GM19043 (cell line): ENCODE results near the gene ASB7.

Experiments used
- ATAC-seq: cut with Tn5 transposase; IDR thresholded peaks from one replicate; pipeline ENCODE4 v1.9.1; 2021; ENCODE audit warnings: low read depth; ENCODE audit not compliant: unreplicated experiment

ASB7 gene

DNA sequence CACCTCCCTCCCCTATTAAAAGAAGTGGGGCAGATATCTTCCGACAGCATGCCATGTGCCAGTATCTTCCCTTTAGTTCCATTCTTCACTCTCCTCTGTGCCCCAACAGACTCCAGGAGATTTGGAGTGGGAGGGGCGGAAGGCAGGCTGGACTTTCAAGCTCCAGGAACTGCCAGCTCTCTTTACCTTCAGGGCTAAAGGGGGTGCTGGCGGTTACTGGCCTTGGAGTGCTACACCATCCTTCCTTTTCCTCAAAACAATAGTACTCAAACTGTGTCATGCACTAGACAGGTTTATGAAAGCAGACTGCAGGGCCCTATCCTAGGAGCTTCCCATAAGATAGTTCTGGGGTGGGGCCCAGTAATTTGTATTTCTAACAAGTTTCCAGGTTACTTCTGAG, 6.4 kb upstream of the ASB7 start:
- no peak for ATAC-seq

DNA sequence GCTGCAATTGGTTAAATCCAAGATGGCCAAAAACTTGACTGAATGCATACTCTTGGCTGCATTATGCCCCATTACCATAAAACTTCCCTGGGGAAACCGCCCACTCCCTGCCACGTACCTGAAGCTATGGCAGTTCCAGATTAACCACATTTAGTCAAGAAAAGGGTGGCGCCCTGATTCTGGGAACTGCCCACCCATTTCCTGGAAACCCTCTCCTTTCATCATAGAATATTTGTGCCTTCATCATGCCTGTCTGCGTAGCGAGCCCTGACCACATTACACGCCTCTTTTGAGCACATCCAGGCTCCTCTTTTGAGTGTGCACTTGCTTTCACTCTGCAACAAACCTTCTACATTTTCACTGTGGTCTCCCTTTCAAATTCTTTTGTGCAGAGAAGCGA, 5.6 kb upstream of the ASB7 start:
- ATAC-seq, result peak; percentile 78

DNA sequence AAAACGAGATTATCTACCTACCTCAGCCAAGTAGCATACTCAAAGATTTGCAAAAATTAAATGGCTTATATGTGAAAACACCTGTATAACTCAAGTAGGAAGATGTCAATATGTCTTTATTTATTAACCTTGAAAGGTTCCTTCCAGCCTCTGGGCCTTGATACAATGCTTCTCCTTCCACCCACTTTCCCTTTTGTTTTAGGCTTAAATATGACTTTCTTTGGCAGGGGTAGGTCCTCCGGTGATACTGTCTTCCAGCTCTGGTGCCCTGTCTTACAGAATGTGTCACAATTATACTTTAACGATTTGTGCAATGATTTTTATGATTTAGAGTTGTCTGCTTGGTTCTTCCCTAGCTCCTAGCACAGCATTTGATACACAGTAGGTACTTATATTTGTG, 4.5 kb upstream of the ASB7 start:
- no peak for ATAC-seq

DNA sequence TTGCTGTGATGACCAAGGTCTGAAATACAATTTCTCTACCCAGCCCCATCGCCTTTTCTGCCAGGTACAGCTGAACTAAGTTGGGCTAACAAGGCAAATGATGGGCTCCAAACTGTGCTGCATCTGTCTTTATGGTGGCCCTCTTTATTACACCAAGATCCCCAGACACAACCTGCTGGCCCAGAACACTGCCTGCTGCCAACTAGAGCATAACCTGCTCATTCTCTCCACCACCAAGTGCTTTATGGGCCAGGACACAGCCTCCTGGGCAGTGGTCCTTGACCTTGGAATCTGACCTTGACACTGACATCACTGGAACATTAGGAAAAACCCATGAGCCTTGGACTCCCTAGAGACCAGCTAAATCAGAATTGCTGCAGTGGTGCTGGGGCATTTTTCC, 3.7 kb upstream of the ASB7 start:
- ATAC-seq, result no peak

DNA sequence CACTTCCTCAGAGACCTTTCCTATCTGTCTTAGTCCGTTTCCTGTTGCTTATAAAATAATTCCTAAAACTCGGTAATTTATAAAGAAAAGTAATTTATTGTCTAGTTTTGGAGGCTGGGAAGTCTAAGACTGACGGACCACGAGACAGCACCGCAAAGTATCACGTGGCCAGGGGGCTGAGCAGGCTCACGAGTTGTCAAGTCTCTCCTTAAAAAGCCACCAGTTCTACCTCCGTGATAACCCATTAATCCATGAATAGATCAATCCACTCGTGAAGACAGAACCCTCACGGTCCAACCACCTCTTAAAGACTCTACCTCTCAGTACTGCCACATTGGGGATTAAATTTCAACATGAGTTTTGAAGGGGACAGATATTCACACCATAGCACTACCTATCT, 1.2 kb upstream of the ASB7 start:
- no peak for ATAC-seq

DNA sequence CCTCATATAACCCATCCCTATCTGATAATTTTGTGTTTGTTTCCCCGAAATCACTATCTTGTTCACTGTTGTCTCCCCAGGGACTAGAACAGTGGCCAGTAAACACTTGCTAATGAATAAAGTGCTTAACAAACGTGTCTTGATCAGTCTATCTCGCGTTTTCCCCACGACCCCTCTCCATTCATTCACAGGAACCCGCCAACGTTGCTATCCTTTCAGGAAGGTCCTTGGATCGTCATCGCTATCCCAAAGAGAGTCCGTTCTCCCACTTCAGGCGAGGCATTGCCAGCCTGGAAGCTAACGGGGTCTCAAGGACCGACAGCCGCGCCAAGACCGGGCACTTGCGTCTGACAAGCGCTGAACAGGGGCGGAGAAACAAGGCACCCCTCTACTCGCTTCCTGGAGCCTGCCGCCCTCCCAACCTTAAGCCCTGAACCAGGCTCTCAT, 749 bp upstream of the ASB7 start:
- ATAC-seq, result peak; percentile 8

DNA sequence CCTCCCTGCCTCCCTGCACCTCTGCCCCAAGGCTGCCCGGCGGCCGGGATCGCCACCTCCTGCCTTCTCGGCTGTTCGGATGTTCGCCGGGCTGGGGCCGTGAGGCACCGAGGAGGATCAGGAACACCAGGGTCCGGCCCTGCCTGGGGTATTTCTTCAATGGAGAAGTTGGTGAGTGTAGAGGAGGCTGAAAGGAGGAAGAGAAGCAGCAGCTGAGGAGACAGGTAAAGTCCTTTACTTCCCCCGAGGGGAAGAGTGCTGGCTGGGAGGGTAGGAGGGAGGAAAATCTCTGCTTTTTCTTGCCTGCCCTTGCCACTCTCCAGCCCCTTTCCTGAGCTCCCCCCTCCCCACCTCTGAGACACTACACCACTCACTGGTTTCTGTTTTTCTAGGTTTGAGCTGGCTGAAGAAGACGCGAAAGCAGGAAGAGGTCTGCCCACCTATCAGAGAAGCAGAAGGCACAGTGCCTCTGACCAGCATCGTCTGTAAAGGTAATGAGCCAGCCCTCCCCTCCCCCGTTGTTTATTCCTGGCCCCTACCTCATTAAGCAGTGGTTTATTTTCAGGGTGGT, 519 bp downstream of the ASB7 start:
- ATAC-seq, result peak; percentile 37

DNA sequence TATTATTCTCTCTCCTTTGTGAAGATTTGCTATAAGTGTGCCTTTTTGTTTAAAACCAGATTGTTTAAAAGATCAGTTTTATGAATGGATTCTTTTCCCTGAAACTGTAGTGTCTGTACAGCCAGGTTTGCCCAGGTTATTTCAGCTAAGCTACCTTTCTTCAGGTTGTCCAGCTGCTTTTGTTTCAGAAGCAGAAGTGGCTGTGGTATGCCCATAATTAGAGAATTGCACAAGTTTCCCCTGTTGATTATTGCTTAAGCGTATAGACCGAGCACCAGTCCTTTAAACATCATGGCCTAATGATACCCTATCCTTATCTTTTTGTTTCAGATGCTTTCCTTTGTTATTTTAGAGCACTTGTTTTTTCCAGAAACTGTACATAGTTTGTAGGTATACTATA, 10.2 kb downstream of the ASB7 start:
- no peak for ATAC-seq

DNA sequence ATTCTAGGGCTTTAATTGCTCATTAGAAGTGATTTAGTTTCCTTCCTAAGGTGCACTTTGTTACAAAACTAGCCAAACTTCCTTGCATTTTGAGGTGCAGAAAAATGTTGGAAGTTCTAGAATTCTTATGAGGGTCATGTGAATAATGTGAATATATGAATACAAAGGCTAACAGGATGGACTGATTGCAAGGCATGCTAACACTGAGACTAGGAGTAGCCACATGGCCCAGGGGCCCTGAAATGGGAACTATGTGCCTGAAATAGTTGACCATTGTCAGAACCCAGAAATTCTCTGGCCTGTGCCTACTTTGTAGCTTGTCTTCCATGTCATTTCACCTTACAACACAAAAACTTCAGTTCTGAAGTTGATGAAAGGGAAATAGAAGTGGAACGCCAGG, 10.8 kb downstream of the ASB7 start:
- ATAC-seq, result no peak

DNA sequence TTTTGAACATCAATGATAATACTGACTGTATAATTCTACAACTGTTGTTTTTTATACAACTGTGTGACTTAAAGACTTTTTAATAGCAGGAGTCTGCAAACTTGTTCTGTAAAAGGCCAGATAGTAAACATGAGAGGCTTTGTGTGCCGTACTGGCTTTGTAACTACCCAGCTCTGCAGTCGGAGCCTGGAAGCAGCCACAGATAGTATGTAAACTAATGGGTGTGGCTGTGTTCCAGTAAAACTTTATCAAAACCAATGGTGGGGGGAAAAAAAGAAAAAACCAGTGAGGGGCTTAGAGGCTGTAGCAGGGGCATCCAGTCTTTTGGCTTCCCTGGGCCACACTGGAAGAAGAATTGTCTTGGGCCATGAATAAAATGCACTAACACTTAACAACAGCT, 11.9 kb downstream of the ASB7 start:
- no peak for ATAC-seq

DNA sequence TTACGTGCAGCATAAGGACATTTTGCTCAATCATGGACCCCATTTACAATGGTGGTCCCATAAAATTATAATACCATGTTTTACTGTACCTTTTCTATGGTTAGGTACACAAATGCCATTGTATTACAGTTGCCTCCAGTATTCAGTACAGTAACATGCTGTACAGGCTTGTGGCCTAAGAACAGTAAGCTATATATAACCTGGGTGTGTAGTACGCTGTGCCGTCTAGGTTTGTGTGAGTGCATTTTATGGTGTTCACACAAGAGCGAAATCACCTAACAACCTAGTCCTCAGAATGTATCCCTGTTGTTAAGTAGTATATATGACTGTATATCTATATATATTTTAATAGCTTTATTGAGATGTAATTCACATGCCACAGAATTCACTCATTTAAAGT, 12.5 kb downstream of the ASB7 start:
- ATAC-seq, result no peak

DNA sequence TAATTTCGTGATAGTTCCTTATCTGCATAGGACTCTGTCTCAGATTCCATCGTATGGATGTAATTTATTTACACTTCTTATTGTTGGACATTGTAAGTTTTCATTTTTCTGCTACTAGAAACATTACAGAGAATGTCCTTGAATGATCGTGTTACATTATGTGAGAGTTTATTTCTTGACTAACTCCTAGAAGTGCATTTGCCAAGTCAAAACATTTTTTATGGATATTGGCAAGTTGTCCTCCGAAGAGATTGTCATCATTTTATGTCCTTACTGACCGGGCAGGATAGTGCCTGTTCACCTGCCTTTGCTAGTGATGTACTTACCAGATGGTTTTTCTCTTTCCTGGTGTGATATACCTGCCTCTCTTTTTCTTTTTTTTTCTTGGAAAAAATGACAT, 13.4 kb downstream of the ASB7 start:
- ATAC-seq, result no peak

DNA sequence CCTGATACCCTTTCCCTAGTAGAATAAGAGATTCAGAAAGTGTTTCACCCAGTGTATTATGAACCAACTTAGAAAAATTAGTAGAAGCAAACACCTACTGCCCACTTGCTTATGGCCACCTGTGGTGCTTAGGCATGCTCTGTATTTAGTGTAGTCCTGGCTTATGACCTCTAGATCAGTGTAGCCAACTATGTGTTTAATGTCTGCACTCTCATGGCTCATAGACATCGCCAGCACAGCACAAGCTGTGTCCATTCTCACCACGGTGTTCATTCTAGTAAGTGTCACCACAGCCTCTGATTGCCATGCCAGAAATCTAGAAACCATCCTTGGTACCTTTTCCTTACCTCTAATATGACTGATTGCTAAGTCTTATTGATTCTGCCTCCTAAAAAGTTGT, 14.3 kb downstream of the ASB7 start:
- no peak for ATAC-seq

DNA sequence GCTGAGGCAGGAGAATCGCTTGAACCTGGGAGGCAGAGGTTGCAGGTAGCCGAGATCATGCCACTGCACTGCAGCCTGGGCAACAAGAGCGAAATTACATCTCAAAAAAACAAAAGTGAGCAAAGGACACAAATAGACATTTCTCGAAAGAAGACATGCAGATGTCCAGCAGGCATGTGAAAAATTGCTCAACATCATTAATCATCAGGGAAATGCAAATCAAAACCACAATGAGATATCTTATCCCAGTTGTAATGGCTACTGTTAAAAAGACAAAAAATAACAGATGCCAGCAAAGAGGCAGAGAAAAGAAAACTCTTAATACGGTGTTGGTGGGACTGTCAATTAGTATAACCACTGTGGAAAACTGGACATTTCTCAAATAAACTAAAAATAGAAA, 20.9 kb downstream of the ASB7 start:
- no peak for ATAC-seq

DNA sequence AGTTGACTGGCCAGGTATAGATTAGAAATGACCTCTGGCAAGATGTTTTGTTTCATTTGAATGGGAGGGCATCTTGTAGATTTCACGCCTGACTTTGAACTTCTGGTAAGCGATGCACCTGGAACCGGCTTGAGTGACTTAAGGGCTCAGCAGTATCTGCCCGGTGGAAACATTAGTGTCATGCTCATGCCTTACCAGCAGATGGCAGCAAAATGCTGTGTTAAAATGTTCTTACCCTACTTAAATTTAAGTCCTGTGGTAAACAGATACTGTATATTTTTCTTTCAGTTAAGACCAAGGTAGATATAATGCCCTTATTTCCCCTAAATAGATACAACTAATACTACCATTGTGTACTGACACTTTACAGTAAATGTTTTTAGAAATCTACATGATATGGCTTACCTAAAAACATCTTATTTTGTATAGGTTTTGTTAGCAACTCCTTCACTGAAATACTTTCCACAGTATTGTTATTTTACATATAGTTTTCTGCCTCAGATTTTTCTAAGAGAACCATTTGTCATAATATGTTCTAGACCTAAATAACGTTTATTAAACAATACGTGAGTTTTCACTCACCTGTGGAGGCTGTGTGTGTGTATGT, 25.5 kb downstream of the ASB7 start:
- peak; percentile 71 for ATAC-seq

DNA sequence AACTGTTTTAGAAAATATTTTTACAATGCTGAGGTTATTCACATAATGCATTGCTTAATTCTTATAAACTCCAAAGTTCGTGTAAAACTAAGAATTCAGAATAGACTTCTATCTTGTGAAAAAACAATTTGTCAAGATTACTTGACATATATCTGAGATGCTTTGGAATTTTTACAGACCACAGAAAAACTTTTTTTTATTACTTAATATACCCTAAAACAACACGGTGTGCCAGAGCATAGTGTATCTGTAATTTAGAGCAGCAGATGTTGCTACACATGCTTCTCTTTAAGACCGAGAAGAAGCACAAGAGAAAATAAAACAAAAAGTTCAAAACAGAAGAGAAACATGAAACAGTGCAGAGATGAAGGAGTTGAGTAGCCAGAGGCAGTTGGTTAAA, 26.4 kb downstream of the ASB7 start:
- ATAC-seq, result no peak

DNA sequence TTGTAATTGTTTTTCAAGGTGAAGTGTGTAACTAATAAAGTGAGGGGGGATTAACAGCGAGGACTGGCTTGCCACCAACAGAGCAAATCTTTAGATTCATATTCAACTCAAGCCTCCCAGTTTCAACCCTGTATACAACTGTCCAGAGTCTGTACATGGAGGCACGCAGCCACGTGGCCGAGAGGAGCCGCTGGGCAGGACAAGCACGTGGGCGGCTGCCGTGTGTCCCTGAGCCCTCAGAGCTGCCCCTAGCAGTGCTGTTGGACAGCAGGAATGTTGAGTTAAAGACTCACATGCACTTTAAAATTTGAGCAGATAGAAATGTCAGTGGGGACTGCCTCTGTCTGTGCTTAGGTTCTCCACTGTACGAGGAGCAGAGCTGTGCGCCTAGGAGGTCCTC, 29.4 kb downstream of the ASB7 start:
- no peak for ATAC-seq

DNA sequence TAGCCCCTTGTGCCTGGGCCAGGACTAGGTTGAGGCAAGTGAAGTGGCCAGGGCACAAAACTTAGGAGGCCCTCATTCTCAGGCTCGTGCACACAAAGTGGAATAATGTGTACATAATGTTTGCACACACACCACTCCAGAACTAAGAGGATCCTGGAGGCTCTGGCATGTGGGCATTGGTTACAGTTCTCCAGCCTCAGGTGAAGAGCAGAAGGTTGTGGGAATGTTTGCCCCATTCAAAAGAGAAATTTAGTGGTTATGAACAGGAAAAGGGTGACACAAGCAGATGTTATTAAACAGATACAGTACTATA, 31.3 kb downstream of the ASB7 start:
- no peak for ATAC-seq

DNA sequence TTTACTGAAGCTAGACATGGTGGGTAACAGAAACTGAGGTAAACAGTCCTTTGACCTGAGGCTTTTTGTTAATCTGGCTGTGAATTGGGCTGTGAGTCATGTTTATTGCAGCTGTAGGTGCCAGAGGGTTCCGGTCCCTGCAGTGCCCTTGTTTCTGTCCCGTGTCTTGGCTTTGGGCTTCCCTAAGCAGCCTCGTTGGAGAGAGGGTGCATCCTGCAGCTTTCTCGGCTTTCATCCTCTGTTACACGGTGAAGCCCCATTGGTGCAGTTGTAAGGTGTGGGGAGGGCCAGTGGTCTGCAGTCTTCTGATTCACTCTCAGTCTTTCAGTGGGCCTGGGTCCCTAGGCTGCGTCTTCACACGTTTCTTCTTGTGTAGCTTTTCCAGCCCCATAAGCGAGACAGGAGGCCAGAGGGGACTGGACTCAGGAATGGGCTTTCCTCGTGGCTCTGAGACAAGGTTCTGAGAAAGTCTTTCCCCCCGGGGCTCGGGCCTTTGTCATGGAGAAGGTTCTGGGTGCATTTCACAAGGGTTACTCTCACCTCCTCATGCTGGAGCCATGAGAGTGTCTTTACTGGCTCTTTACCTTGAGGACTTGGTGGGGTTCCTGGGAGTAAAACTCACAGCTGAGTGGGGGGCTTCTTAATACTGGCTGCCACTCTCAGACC, 33.1 kb downstream of the ASB7 start:
- ATAC-seq, result no peak

DNA sequence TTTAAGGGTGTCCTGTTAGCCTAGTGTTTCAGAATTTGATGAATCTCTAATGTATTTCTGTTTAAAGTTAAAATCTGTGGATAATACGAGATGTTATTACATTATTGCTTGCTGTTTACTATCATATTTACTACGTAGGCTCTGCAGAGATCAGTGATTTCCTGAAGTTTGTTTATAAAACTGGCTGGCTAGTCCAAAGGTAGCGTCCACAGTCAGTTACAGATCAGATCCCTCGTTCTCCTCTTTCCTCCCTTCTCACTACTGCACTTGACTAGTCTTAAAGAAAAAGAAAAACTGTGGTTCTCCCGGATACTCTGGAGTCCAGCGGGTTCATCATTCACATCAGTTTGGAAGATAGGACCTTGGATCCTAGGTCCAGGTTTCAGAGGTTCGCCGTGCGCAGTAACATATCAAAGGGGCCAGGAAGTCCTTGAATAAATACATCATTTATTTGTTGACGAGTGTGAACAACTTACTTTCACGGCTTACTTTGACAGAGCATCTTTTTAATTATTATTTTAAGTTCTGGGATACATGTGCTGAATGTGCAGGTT, 35.9 kb downstream of the ASB7 start:
- no peak for ATAC-seq

DNA sequence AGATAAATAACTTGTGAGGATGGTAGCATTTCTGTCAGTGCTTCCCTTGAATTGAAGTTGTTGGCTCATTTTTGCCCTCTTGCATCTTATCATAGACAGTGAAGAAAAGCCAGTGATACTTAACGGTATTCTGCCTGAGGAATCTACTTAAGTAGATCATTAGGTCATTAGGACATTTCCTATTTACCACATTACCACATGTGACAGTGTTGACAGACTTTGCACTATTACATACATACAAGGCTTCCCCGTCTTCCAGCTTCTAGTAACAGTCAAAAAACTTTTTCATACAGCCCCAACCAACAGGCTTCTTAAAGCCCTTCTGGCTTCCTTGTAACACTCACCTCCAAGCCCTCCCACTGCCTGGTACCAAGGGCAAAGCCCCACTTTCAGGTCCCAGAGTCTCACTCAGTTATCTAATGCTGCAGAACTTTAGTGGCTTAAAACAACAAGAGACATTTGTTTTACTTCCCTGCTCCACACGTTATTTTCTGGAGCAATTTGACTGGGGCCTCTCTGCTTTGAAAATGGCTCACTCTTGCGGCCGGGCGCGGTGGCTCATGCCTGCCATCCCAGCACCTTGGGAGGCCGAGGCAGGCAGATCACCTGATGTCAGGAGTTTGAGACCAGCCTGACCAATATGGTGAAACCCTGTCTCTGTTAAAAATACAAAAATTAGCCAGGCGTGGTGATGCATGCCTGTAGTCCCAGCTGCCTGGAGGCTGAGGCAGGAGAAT, 40.0 kb downstream of the ASB7 start:
- no peak for ATAC-seq

DNA sequence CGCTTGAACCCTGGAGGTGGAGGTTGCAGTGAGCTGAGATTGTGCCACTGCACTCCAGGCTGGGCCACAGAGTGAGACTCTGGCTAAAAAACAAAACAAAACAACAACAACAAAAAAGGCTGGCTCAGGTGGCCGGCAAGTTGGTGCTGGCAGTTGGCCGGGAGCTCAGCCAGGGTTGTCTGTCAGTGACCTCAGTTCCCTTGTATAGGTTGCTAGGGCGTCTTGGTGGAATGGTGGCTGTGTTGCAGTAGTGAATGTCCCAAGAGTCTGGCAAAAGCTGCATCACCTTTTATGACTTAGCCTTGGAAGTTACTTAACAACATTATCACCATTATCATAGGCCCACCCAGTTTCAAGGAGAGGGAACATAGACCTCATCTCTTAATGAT, 40.6 kb downstream of the ASB7 start:
- no peak for ATAC-seq
